WTC11 (cell line): ENCODE measurements around the gene VCAN. TPM values are rescaled to one million over a fixed set of nuclear protein-coding genes. Genes with fewer than 3 reads are reported as not detected.

ENCODE experiments used
- ATAC-seq: fragments of 200-7000 bp; cut with Tn5 transposase; 2 replicates; pipeline ENCODE4 v1.10.0; 2021; ENCODE audit warnings: mild to moderate bottlenecking, moderate library complexity
- CTCF ChIA-PET: fragments of 300-600 bp; sonication (Branson Sonifier 250); formaldehyde crosslinking; loops from one replicate; lab custom pipeline; 2021; ENCODE audit warnings: antibody characterized with exemption; lab: Charles Lee
- POLR2A ChIA-PET: fragments of 350-600 bp; sonication (Branson Sonifier 250); formaldehyde crosslinking; loops from one replicate; lab custom pipeline; 2021; ENCODE audit warnings: antibody characterized with exemption; lab: Charles Lee
- DNase-seq: peaks from one replicate; pipeline ENCODE4 v3.0.0; 2021; ENCODE audit warnings: low spot score
- H3K27ac Mint-ChIP-seq: 2 replicates; pipeline ENCODE4 v1.8.0; 2021; ENCODE audit warnings: mixed read lengths
- H3K27me3 Mint-ChIP-seq: 2 replicates; pipeline ENCODE4 v1.8.0; 2021; ENCODE audit warnings: low read depth, mild to moderate bottlenecking, moderate library complexity, mixed read lengths
- H3K36me3 Mint-ChIP-seq: 2 replicates; pipeline ENCODE4 v1.8.0; 2021; ENCODE audit warnings: mixed read lengths
- H3K4me1 Mint-ChIP-seq: 2 replicates; pipeline ENCODE4 v1.8.0; 2022; ENCODE audit warnings: mixed read lengths
- H3K4me3 Mint-ChIP-seq: 2 replicates; pipeline ENCODE4 v1.8.0; 2021; ENCODE audit warnings: mild to moderate bottlenecking, moderate library complexity, mixed read lengths
- H3K9me3 Mint-ChIP-seq: 2 replicates; pipeline ENCODE4 v1.8.0; 2021; ENCODE audit warnings: mixed read lengths
- ATF2 ChIP-seq: sonication (generic); formaldehyde crosslinking; IDR thresholded peaks from 2 replicates; pipeline ENCODE4 v1.8.1; 2022; ENCODE audit warnings: low read depth, missing genetic modification reagents, borderline replicate concordance
- E2F4 ChIP-seq: sonication (generic); formaldehyde crosslinking; IDR thresholded peaks from 2 replicates; pipeline ENCODE4 v1.8.1; 2022; ENCODE audit warnings: low read depth, mild to moderate bottlenecking, moderate library complexity, missing genetic modification reagents, borderline replicate concordance
- FOXJ3 ChIP-seq: sonication (generic); formaldehyde crosslinking; IDR thresholded peaks from 2 replicates; pipeline ENCODE4 v1.9.0; 2021; ENCODE audit warnings: missing genetic modification reagents, mild to moderate bottlenecking, borderline replicate concordance
- GABPB1 ChIP-seq: sonication (generic); formaldehyde crosslinking; IDR thresholded peaks from 2 replicates; pipeline ENCODE4 v1.8.1; 2023; ENCODE audit warnings: mild to moderate bottlenecking, missing genetic modification reagents
- IRF1 ChIP-seq: sonication (generic); formaldehyde crosslinking; IDR thresholded peaks from 2 replicates; pipeline ENCODE4 v1.8.0; 2023; ENCODE audit warnings: missing genetic modification reagents
- KAT7 ChIP-seq: sonication (generic); formaldehyde crosslinking; IDR thresholded peaks from 2 replicates; pipeline ENCODE4 v1.8.1; 2023; ENCODE audit warnings: missing genetic modification reagents, mild to moderate bottlenecking, borderline replicate concordance
- MYBL2 ChIP-seq: sonication (generic); formaldehyde crosslinking; IDR thresholded peaks from 2 replicates; pipeline ENCODE4 v1.8.1; 2023; ENCODE audit warnings: mild to moderate bottlenecking, moderate library complexity, missing genetic modification reagents
- NR3C1 ChIP-seq: sonication (generic); formaldehyde crosslinking; conservative IDR thresholded peaks from 2 replicates; pipeline ENCODE4 v1.8.1; 2023; ENCODE audit warnings: low read depth, mild to moderate bottlenecking, missing genetic modification reagents
- SP1 ChIP-seq: sonication (generic); formaldehyde crosslinking; conservative IDR thresholded peaks from 2 replicates; pipeline ENCODE4 v1.8.1; 2022; ENCODE audit warnings: missing genetic modification reagents
- TEAD4 ChIP-seq: sonication (generic); formaldehyde crosslinking; IDR thresholded peaks from 2 replicates; pipeline ENCODE4 v1.8.0; 2022; ENCODE audit warnings: mild to moderate bottlenecking, missing genetic modification reagents
- USF2 ChIP-seq: sonication (generic); formaldehyde crosslinking; IDR thresholded peaks from 2 replicates; pipeline ENCODE4 v1.8.1; 2023; ENCODE audit warnings: mild to moderate bottlenecking, missing genetic modification reagents, moderate library complexity
- ZNF138 ChIP-seq: sonication (generic); formaldehyde crosslinking; conservative IDR thresholded peaks from 2 replicates; pipeline ENCODE4 v1.8.1; 2022; ENCODE audit warnings: mild to moderate bottlenecking, moderate library complexity, missing genetic modification reagents
- ZNF219 ChIP-seq: sonication (generic); formaldehyde crosslinking; IDR thresholded peaks from 2 replicates; pipeline ENCODE4 v1.8.0; 2023; ENCODE audit warnings: missing genetic modification reagents, mild to moderate bottlenecking, borderline replicate concordance
- ZNF423 ChIP-seq: fragments of 250-450 bp; sonication (Bioruptor Pico); IDR thresholded peaks from 2 replicates; pipeline ENCODE4 v2.1.2; 2022; ENCODE audit warnings: mild to moderate bottlenecking, moderate library complexity
- ZNF425 ChIP-seq: fragments of 250-450 bp; sonication (Bioruptor Pico); conservative IDR thresholded peaks from 2 replicates; pipeline ENCODE4 v1.9.0; 2021; ENCODE audit warnings: mild to moderate bottlenecking
- total RNA-seq: library from RNA; stranded (reverse); gene quantifications from 3 replicates; pipeline ENCODE4 v1.2.3, GENCODE V29; 2021

VCAN gene
- total RNA-seq, 1 experiment from 2014 or later, result 276 TPM

GRCh38 chr5:83467371-83468035, 4.0 kb upstream of the VCAN start (continued):
- no peak for TF ChIP-seq ZNF425 (CRISPR knock-in tag)
- TF ChIP-seq, all 79 proteins: peak for 0

GRCh38 chr5:83469075-83469474, 2.5 kb upstream of the VCAN start:
- H3K36me3 Mint-ChIP-seq, result no peaks in the 10 kb centered on the region
- ATAC-seq, result no peak
- CTCF ChIA-PET, result no interaction called here
- H3K4me1 Mint-ChIP-seq, result peaks cover 64% of the 10 kb centered on the region
- POLR2A ChIA-PET, result no interaction called here
- no peak for DNase-seq
- no peaks in the 10 kb centered on the region for H3K9me3 Mint-ChIP-seq
- H3K27ac Mint-ChIP-seq, result no peak overlapping the region
- TF ChIP-seq ZNF423 (CRISPR knock-in tag) (no peak), NR3C1 (CRISPR knock-in tag) (no peak), ATF2 (CRISPR knock-in tag) (no peak), TEAD4 (CRISPR knock-in tag) (no peak), IRF1 (CRISPR knock-in tag) (no peak), GABPB1 (CRISPR knock-in tag) (no peak), E2F4 (CRISPR knock-in tag) (no peak), FOXJ3 (CRISPR knock-in tag) (no peak), ZNF219 (CRISPR knock-in tag) (no peak), MYBL2 (CRISPR knock-in tag) (no peak), ZNF138 (CRISPR knock-in tag) (no peak)
- TF ChIP-seq, all 79 proteins: peak for 0
- Mint-ChIP-seq H3K27me3 (no peaks in the 10 kb centered on the region), H3K4me3 (no peak overlapping the region; the same call in 1 of the 2 replicates)

GRCh38 chr5:83470526-83471404, 779 bp upstream of the VCAN start:
- Mint-ChIP-seq H3K27me3 (no peaks in the 10 kb centered on the region), H3K4me3 (peak overlapping the region; percentile 85), H3K9me3 (no peaks in the 10 kb centered on the region), H3K27ac (peak overlapping the region; percentile 90), H3K36me3 (no peaks in the 10 kb centered on the region), H3K4me1 (peaks cover 58% of the 10 kb centered on the region)
- ChIA-PET POLR2A (interaction anchor here (0.9 to 1.9 kb wide), 3 partner anchors 20 to 598 kb away, joined by 3 to 5 read pairs (median 3); partner anchors contain the start of genes TMEM167A and XRCC4), CTCF (interaction anchor here (0.7 to 1.4 kb wide), 3 partner anchors 41 to 1159 kb away, joined by 3 to 5 read pairs (median 3); no protein-coding TSS in a partner anchor)
- DNase-seq (no peak), ATAC-seq (peak; percentile 0; the same call in 1 of the 2 replicates)
- TF ChIP-seq MYBL2 (CRISPR knock-in tag) (no peak), KAT7 (CRISPR knock-in tag) (0 out of 2 replicates have a peak, but pooled peaks have one; percentile 3), SP1 (CRISPR knock-in tag) (0 out of 2 replicates have a peak, but pooled peaks have one; percentile 3), USF2 (CRISPR knock-in tag) (0 out of 2 replicates have a peak, but pooled peaks have one; percentile 9)
